ENCODE data around the gene SORL1. TPM values are rescaled to one million over a fixed set of nuclear protein-coding genes. Genes with fewer than 3 reads are reported as not detected.

The SORL1 gene
- total and polyA plus RNA-seq, 2 of the 13 experiments (the other 11 are each of a cell fraction or from before 2014, with no cell fraction given), result 21.3 to 148 TPM

GRCh38 chr11:121466063-121466794, 14.1 kb downstream of the SORL1 start (continued):
- no peak for TF ChIP-seq NR2F1 (CRISPR knock-in tag; IDR thresholded peaks at IDR 0.05)
- peak; percentile 98 for TF ChIP-seq ZNF281 (CRISPR knock-in tag; IDR thresholded peaks at IDR 0.05; ENCODE audit: borderline replicate concordance)
- no peak for TF ChIP-seq SOX13 (IDR thresholded peaks at IDR 0.05)
- peak in 1 of 2 experiments; percentile 30; a peak in 1 of 4 replicates for TF ChIP-seq SOX13 (CRISPR knock-in tag; conservative IDR thresholded peaks at IDR 0.05 in 1 of 2, IDR thresholded peaks at IDR 0.05 in 1 of 2)
- peak; percentile 75 for TF ChIP-seq GATAD2A (CRISPR knock-in tag; IDR thresholded peaks at IDR 0.05)
- no peak for TF ChIP-seq RORA (CRISPR knock-in tag; IDR thresholded peaks at IDR 0.05)
- TF ChIP-seq ZNF556 (CRISPR knock-in tag; IDR thresholded peaks at IDR 0.05; ENCODE audit: borderline replicate concordance), result no peak; the same call in 1 of the 2 replicates
- 0 out of 2 replicates have a peak, but pooled peaks have one; percentile 37 for TF ChIP-seq HBP1 (CRISPR knock-in tag; IDR thresholded peaks at IDR 0.05; ENCODE audit: low read depth)
- 0 out of 2 replicates have a peak, but pooled peaks have one; percentile 25 for TF ChIP-seq HES4 (CRISPR knock-in tag; IDR thresholded peaks at IDR 0.05; ENCODE audit: borderline replicate concordance)
- peak; percentile 98 for TF ChIP-seq FOSL2 (CRISPR knock-in tag; IDR thresholded peaks at IDR 0.05)
- peak; percentile 48; the same call in 1 of the 2 replicates for TF ChIP-seq HOXA3 (CRISPR knock-in tag; IDR thresholded peaks at IDR 0.05)
- TF ChIP-seq ZNF709 (CRISPR knock-in tag; IDR thresholded peaks at IDR 0.05), result 0 out of 2 replicates have a peak, but pooled peaks have one; percentile 26
- TF ChIP-seq TRIM24 (CRISPR knock-in tag; IDR thresholded peaks at IDR 0.05), result no peak
- TF ChIP-seq TEAD3 (CRISPR knock-in tag; optimal IDR thresholded peaks at IDR 0.05; ENCODE audit: borderline replicate concordance), result peak; percentile 70
- peak in 1 of 2 experiments; percentile 12; a peak in 1 of 4 replicates for TF ChIP-seq EP300 (IDR thresholded peaks at IDR 0.05; ENCODE audit: low read depth in 2 of 2, low read length in 2 of 2)
- TF ChIP-seq EP300 (CRISPR knock-in tag; IDR thresholded peaks at IDR 0.05; ENCODE audit: borderline replicate concordance), result no peak
- TF ChIP-seq ZNF687 (CRISPR knock-in tag; IDR thresholded peaks at IDR 0.05), result peak; percentile 82
- peak; percentile 34; the same call in 1 of the 2 replicates for TF ChIP-seq FOXA3 (CRISPR knock-in tag; IDR thresholded peaks at IDR 0.05)
- peak; percentile 38; the same call in 1 of the 2 replicates for TF ChIP-seq KDM2A (CRISPR knock-in tag; IDR thresholded peaks at IDR 0.05; ENCODE audit: borderline replicate concordance, low read depth)

Measured in HepG2 (cell line).